Cardiac fibroblast (primary cell): ENCODE results near the gene MICB.
A peak's percentile ranks its signal among the peaks of the same experiment; 100 is the strongest.

Source experiments
- DNase-seq, 2 donors: peaks; one replicate each; pipeline versions ENCODE4 v3.0.0 to v3.0.0-alpha.2; 2010; ENCODE audit warnings: low read depth in 2 of 2
- H3K4me3 ChIP-seq, 2 donors: replicated peaks in 1 of 2; 1 replicate in 1 of 2; 2 replicates in 1 of 2; pipeline ENCODE4 v1.5.1; 2011; ENCODE audit warnings: low read depth in 2 of 2, low read length in 2 of 2, mild to moderate bottlenecking in 2 of 2, moderate library complexity in 1 of 2
- CTCF ChIP-seq: IDR thresholded peaks from one replicate; pipeline ENCODE4 v1.5.1; 2011; ENCODE audit warnings: low read depth, mild to moderate bottlenecking, low read length, inconsistent platforms

The MICB gene

GRCh38 chr6:31462026-31462963, 35.6 kb upstream of the MICB start:
- no peak for TF ChIP-seq CTCF
- DNase-seq = peak in 1 of 2 donors; percentile 22
- no peak overlapping the region for H3K4me3 ChIP-seq

- TF ChIP-seq CTCF = no peak
- DNase-seq = peak; percentile 73 to 82
- H3K4me3 ChIP-seq = peak overlapping the region in 1 of 2 donors; percentile 35
These were observed 34.7 kb upstream of the MICB start for GRCh38 chr6:31462964-31463870.

GRCh38 chr6:31464252-31465184, 33.4 kb upstream of the MICB start:
- no peak for TF ChIP-seq CTCF
- no peak overlapping the region for H3K4me3 ChIP-seq
- no peak for DNase-seq

- no peak overlapping the region for H3K4me3 ChIP-seq
- TF ChIP-seq CTCF = no peak
- no peak for DNase-seq
These were observed 32.8 kb upstream of the MICB start for GRCh38 chr6:31465185-31465536.

GRCh38 chr6:31465718-31466117, 32.2 kb upstream of the MICB start:
- no peak for TF ChIP-seq CTCF
- DNase-seq = no peak
- H3K4me3 ChIP-seq = no peak overlapping the region

GRCh38 chr6:31466466-31466865, 31.5 kb upstream of the MICB start:
- TF ChIP-seq CTCF = no peak
- no peak for DNase-seq
- H3K4me3 ChIP-seq = no peak overlapping the region
